Measurements from ENCODE around the gene EIF3B. TPM values are rescaled to one million over a fixed set of nuclear protein-coding genes. Genes with fewer than 3 reads are reported as not detected.
"Not testable (repeated sequence)": the region's sequence is repeated elsewhere in the genome, so short reads cannot be mapped to it uniquely, and the experiment has no call there.

EIF3B gene
- total RNA-seq, 1 donor from 2014 or later, result 89.5 TPM

- intact Hi-C loops (cut with DNase I), result no loop called here
- Histone ChIP-seq H3K4me3 (no peak overlapping the region), H3K4me1 (peaks cover 37% of the 10 kb centered on the region), H3K27ac (no peak overlapping the region), H3K9me3 (no peaks in the 10 kb centered on the region), H3K36me3 (no peaks in the 10 kb centered on the region), H3K27me3 (ENCODE audit: low read depth) (no peaks in the 10 kb centered on the region)
- DNase-seq (no peak), ATAC-seq (no peak)
- no peak for TF ChIP-seq CTCF (IDR thresholded peaks at IDR 0.05)
These were observed 61.4 kb downstream of the EIF3B start for GRCh38 chr7:2416063-2416462.

- Histone ChIP-seq H3K4me1 (peaks cover 31% of the 10 kb centered on the region), H3K27ac (no peak overlapping the region), H3K36me3 (no peaks in the 10 kb centered on the region), H3K4me3 (no peak overlapping the region), H3K9me3 (no peaks in the 10 kb centered on the region), H3K27me3 (ENCODE audit: low read depth) (no peaks in the 10 kb centered on the region)
- no peak for DNase-seq
- ATAC-seq, result no peak
- intact Hi-C loops (cut with DNase I), result no loop called here
- TF ChIP-seq CTCF (IDR thresholded peaks at IDR 0.05), result no peak
These were observed 62.0 kb downstream of the EIF3B start for GRCh38 chr7:2416650-2417049.

- H3K9me3 ChIP-seq; ATAC-seq; H3K27me3 ChIP-seq (ENCODE audit: low read depth); H3K27ac ChIP-seq; H3K4me3 ChIP-seq; H3K36me3 ChIP-seq; DNase-seq; intact Hi-C loops (cut with DNase I): not testable (repeated sequence)
- H3K4me1 ChIP-seq, result peaks cover 26% of the 10 kb centered on the region
These were observed 62.6 kb downstream of the EIF3B start for GRCh38 chr7:2417178-2417577.

GRCh38 chr7:2417981-2418481, 63.4 kb downstream of the EIF3B start:
- DNase-seq, result no peak
- H3K27me3 ChIP-seq (ENCODE audit: low read depth), result no peaks in the 10 kb centered on the region
- peak; percentile 29 to 33 for ATAC-seq
- no peaks in the 10 kb centered on the region for H3K36me3 ChIP-seq
- H3K4me3 ChIP-seq, result no peak overlapping the region
- no peak for TF ChIP-seq CTCF (IDR thresholded peaks at IDR 0.05)
- intact Hi-C loops (cut with DNase I), result no loop called here
- H3K27ac ChIP-seq, result no peak overlapping the region
- H3K4me1 ChIP-seq, result peaks cover 17% of the 10 kb centered on the region
- H3K9me3 ChIP-seq, result no peaks in the 10 kb centered on the region

DNA sequence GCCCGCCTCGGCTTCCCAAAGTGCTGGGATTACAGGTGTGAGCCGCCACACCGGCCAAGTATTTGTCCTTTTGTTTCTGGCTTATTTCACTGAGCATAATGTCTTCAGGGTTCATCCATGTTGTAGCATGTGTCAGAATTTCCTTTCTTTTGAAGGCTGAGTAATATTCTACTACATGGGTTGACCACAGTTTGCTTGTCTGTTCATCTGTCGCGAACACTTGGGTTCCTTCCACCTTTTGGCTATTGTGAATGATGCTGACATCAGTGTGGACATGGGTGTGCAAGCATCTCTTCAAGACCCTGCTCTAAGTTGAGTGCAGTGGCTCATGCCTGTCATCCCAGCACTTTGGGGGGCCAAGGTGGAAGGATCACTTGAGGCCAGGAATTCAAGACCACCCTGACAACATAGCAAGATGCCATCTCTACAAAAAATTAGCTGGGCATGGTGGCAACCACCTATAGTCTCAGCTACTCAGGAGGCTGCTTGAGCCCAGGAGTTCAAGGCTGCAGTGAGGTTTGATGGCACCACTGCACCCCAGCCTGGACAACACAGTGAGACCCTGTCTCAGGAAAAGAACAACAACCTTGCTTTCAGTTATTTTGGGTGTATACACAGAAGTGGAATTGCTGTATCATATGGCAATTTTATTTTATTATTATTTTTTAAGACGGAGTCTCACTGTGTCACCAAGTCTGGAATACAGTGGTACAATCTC, 65.7 kb downstream of the EIF3B start:
- no peak for ATAC-seq
- intact Hi-C loops (cut with DNase I), result no loop called here
- H3K4me3 ChIP-seq, result no peak overlapping the region

More for the DNA sequence above, 65.7 kb downstream of the EIF3B start:
- Histone ChIP-seq H3K36me3 (no peaks in the 10 kb centered on the region), H3K4me1 (peaks cover 15% of the 10 kb centered on the region), H3K9me3 (no peaks in the 10 kb centered on the region), H3K27me3 (ENCODE audit: low read depth) (no peaks in the 10 kb centered on the region), H3K27ac (no peak overlapping the region)
- no peak for DNase-seq
- no peak for TF ChIP-seq CTCF (IDR thresholded peaks at IDR 0.05)
